22Rv1 (cell line): ENCODE measurements around the gene LGALS7.

Source experiments
- H3K27ac ChIP-seq: fragments of 450-650 bp; 2 replicates; pipeline ENCODE4 v1.5.1; 2017
- ZFX ChIP-seq: fragments of 450-650 bp; IDR thresholded peaks from 2 replicates; pipeline ENCODE4 v1.6.1; 2017; ENCODE audit warnings: antibody characterized with exemption, borderline replicate concordance
- TF ChIP-seq, protein P1 (sequence below): fragments of 450-650 bp; IDR thresholded peaks from 2 replicates; pipeline ENCODE4 v1.5.1; 2017; ENCODE audit warnings: mild to moderate bottlenecking

LGALS7 gene

DNA sequence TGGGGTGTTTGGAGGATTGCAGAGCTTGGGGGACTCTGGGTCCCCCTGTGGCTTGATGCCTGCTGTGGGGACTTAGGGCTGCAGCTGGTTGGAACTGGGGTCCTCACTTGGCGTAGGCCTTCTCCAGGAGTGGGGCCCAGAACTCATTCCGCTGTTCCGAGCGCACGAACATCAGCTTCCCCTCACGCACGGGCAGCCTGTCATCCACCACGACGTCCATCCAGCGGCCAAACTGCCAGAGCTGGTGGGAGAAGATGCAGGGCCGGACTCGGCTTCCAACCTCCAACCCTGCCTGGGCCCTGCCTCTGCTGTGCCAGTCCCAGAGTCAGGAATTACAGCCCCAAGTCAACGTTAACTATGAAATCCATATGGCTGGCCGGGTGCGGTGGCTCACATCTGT lies 31.6 kb downstream of the LGALS7 start:
- H3K27ac ChIP-seq = no peak overlapping the region
- no peak for TF ChIP-seq ZFX
- TF ChIP-seq, protein P1, sequence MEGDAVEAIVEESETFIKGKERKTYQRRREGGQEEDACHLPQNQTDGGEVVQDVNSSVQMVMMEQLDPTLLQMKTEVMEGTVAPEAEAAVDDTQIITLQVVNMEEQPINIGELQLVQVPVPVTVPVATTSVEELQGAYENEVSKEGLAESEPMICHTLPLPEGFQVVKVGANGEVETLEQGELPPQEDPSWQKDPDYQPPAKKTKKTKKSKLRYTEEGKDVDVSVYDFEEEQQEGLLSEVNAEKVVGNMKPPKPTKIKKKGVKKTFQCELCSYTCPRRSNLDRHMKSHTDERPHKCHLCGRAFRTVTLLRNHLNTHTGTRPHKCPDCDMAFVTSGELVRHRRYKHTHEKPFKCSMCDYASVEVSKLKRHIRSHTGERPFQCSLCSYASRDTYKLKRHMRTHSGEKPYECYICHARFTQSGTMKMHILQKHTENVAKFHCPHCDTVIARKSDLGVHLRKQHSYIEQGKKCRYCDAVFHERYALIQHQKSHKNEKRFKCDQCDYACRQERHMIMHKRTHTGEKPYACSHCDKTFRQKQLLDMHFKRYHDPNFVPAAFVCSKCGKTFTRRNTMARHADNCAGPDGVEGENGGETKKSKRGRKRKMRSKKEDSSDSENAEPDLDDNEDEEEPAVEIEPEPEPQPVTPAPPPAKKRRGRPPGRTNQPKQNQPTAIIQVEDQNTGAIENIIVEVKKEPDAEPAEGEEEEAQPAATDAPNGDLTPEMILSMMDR = no peak

DNA sequence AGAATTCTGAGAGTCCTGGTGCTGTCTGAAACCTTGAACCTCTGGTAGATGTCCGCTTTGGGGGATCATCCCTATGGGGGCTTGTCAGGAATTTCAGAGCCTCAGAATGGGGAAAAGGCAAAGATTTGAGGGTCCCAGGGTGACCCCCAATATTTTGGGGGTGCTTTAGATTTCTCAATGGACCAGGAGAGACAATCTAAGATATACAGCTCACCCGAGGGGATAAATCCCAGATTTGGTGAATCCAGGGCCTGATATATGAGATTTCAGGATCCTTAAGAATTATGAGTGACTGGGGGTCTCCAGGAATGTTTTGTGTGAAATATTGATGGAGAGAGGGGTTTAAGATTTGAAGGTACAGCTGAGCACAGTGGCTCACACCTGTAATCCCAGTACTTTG lies 32.4 kb downstream of the LGALS7 start:
- no peak overlapping the region for H3K27ac ChIP-seq
- TF ChIP-seq, protein P1 = no peak
- TF ChIP-seq ZFX = no peak

DNA sequence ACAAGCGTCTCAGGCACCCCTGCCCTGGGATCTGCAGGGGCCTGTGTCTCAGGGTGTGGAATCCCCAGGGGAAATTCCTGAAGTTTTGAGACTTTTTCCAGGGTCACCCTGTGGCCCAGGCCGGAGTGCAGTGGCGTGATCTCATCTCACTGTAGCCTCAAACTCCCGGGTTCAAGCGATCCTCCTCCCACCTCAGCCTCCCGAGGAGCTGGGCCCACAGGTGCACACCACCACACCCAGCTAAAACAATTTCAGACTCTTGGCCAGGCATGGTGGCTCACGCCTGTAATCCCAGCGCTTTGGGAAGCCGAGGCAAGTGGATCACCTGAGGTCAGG lies 33.1 kb downstream of the LGALS7 start:
- no peak for TF ChIP-seq ZFX
- TF ChIP-seq, protein P1 = no peak
- H3K27ac ChIP-seq = no peak overlapping the region

DNA sequence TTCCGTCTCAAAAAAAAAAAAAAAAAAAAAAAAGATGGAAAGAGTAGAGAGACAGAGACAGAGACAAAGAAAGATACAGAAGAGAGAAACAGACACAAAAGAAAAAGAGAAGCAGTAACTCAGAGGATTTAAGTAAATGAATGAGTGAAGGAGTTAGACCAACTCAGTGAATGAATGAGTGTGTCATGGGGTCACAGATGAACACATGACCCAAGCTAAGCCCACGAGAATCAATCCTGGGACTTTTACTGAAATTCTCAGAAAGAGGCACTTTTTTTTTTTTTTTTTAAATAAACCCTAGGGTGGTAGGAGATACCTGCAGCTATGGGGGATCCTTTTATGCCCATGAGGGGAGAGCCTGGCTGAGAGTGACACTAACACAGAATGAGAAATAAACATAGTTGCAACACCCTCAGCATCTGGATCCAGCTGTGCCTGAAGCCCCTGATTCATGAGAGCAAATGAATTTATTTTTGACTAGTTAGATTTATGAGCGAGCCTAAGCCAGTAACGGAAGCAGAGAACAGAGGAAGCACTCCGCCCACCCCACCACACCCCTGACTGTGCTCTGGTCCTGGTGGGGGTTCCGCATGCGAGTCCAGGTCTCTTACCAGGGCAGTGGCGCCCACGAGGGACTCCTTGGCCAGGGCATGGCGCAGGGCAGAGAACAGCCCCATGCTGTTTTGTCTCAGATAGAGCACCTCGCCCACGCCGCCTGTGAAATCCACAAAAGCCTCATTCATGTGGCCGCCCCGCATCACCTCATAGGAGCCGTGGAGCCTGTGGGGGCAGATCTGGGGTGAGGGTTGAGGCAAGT lies 33.7 kb downstream of the LGALS7 start:
- no peak overlapping the region for H3K27ac ChIP-seq
- TF ChIP-seq ZFX = no peak
- TF ChIP-seq, protein P1 = no peak

DNA sequence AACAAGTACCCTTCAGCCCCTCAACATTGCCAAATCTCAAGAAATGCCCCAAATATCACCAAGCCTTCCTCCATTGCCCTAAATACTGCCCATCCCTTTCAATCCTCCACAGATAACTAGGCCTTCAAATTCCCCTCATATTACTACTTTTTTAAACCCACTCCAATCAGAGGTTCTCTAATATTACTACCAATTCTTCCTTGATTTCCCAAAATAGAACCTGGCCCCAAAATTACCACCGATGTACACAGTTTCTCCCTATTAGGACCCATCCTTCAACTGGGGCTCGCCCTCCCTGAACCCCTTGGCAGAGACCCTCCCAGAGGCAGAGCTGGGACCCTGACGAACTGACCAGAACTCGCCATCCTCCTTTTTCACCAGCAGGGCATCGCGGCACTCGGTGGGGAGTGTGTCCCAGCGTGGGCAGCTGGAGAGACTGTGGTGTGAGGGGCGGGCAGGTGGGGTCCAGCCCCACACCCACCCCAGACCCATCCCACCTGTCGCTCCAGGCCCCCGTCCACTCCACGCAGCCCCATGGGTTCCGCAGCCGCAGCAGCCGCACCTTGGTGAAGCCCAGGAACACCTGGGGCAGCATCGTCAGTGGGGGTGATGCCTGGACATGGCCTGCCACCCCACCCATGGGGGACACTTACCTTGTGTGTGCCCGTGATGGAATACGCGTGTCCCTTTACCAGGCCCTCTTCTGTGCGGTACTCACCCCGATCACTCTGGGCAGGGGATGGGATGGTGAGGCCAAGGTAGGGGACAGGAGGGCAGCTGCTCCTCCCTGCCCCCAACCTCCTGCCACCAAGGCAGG lies 35.2 kb downstream of the LGALS7 start:
- no peak for TF ChIP-seq ZFX
- TF ChIP-seq, protein P1 = no peak

DNA sequence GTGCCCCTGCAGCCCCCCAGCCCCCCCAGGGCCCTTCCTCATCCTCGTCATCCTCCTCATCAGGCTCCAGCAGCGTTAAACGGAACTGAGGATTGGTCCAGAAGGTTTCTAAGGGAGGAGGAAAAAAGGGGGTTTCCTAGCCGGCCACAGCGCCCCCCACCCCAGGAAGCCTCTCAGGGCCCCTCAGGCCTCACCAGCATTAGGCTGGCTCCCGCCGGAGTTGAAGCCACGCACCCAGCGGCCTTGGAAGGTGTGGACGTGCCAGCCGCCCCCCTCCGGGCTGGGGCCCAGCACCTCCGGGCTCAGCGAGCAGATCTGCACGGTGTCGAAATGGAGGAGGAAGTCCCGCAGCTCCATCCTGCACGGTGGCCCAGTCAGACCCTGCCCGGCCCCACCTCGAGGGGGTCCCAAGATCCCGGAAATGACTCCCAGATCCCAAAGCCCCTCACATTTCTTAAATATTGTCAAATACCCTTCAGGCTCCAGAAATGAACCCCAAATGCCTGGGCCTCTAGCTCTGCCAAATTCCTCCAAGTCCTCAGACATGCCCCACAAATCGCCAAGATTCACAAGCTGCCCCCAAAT lies 35.9 kb downstream of the LGALS7 start:
- TF ChIP-seq, protein P1 = no peak
- no peak for TF ChIP-seq ZFX
- peak overlapping the region; percentile 75 for H3K27ac ChIP-seq

More for the DNA sequence above, 35.2 kb downstream of the LGALS7 start:
- H3K27ac ChIP-seq = no peak overlapping the region
